A673 (cell line): ENCODE results near the gene LRBA. TPM values are rescaled to one million over a fixed set of nuclear protein-coding genes. Genes with fewer than 3 reads are reported as not detected.
A peak's percentile ranks its signal among the peaks of the same experiment; 100 is the strongest.

Experiments used
- BruUV-seq: library from RNA; stranded (reverse); fragments of 400-500 nt; replicated peaks from 2 replicates; lab custom pipeline; 2021; lab: Mats Ljungman, UMichigan
- CTCF ChIA-PET: fragments of 300-600 bp; sonication (Branson Sonifier 250); formaldehyde crosslinking; loops from one replicate; lab custom pipeline; 2022; ENCODE audit warnings: antibody characterized with exemption; lab: Charles Lee
- POLR2A ChIA-PET: fragments of 300-600 bp; sonication (Branson Sonifier 250); formaldehyde crosslinking; loops from one replicate; lab custom pipeline; 2022; ENCODE audit warnings: antibody characterized with exemption; ENCODE audit not compliant: low non-redundant PET; lab: Charles Lee
- DNase-seq: peaks from one replicate; pipeline ENCODE4 v3.0.0-alpha.2; 2015; ENCODE audit warnings: low spot score
- H3K27ac ChIP-seq: fragments of 200-600 bp; sonication (generic); 2 replicates; pipeline ENCODE4 v1.5.1; 2016; ENCODE audit warnings: mixed run types, low read depth, mild to moderate bottlenecking, mixed read lengths, antibody characterized with exemption, low read length; ENCODE audit not compliant: poor library complexity, severe bottlenecking
- H3K27me3 ChIP-seq: fragments of 200-600 bp; sonication (generic); replicated peaks from 2 replicates; pipeline ENCODE4 v1.6.1; 2017; ENCODE audit warnings: mixed run types, low read depth, mild to moderate bottlenecking, mixed read lengths, antibody characterized with exemption, low read length; ENCODE audit not compliant: insufficient read depth, poor library complexity
- H3K36me3 ChIP-seq: fragments of 200-600 bp; sonication (generic); 2 replicates; pipeline ENCODE4 v1.6.1; 2016; ENCODE audit warnings: mixed run types, mild to moderate bottlenecking, mixed read lengths, antibody characterized with exemption, low read length; ENCODE audit not compliant: insufficient read depth, poor library complexity, severe bottlenecking
- H3K4me1 ChIP-seq: fragments of 200-600 bp; sonication (generic); 2 replicates; pipeline ENCODE4 v1.6.1; 2017; ENCODE audit warnings: mixed run types, mild to moderate bottlenecking, mixed read lengths, antibody characterized with exemption, low read length; ENCODE audit not compliant: insufficient read depth, poor library complexity, severe bottlenecking
- H3K4me3 ChIP-seq: fragments of 200-600 bp; sonication (generic); 2 replicates; pipeline ENCODE4 v1.5.1; 2016; ENCODE audit warnings: low read depth, mixed run types, mild to moderate bottlenecking, mixed read lengths, low read length; ENCODE audit not compliant: poor library complexity, severe bottlenecking
- H3K9me3 ChIP-seq: fragments of 200-600 bp; sonication (generic); 2 replicates; pipeline ENCODE4 v1.6.1; 2016; ENCODE audit warnings: mixed run types, low read depth, mild to moderate bottlenecking, mixed read lengths, antibody characterized with exemption, low read length; ENCODE audit not compliant: poor library complexity, severe bottlenecking
- CTCF ChIP-seq: fragments of 300-800, 200-600 bp; sonication (generic); conservative IDR thresholded peaks from 2 replicates; pipeline ENCODE4 v1.5.1; 2017; ENCODE audit warnings: low read depth, mild to moderate bottlenecking, antibody characterized with exemption, low read length, moderate library complexity, mixed read lengths
- EZH2 ChIP-seq: fragments of 200-600 bp; sonication (generic); IDR thresholded peaks from 2 replicates; pipeline ENCODE4 v1.6.1; 2017; ENCODE audit warnings: borderline replicate concordance, low read depth, mild to moderate bottlenecking, mixed read lengths, antibody characterized with exemption, low read length; ENCODE audit not compliant: poor library complexity, severe bottlenecking
- intact Hi-C: fragments of 100-400 bp; cut with micrococcal nuclease; formaldehyde crosslinking; loops from one replicate; pipeline ENCODE4 v1.10.0; 2022; ENCODE audit not compliant: unreplicated experiment
- total RNA-seq: library from RNA; stranded (reverse); gene quantifications from 2 replicates; pipeline ENCODE4 v1.2.3, GENCODE V29; 2021

LRBA gene
- total RNA-seq, 1 experiment from 2014 or later, result 35.7 TPM

- POLR2A ChIA-PET, result no interaction called here
- Histone ChIP-seq H3K36me3 (no peaks in the 10 kb centered on the region), H3K27ac (no peak overlapping the region), H3K9me3 (no peaks in the 10 kb centered on the region), H3K4me1 (peaks cover 15% of the 10 kb centered on the region), H3K4me3 (no peak overlapping the region), H3K27me3 (no peaks in the 10 kb centered on the region)
- BruUV-seq, result no TSS peak
- no peak for TF ChIP-seq CTCF
- no peak for TF ChIP-seq EZH2
- intact Hi-C loops, result no loop called here
- CTCF ChIA-PET, result interaction anchor here (0.6 kb wide), 1 partner anchor 12 kb away, joined by 3 read pairs; no protein-coding TSS in a partner anchor
- DNase-seq, result peak; percentile 48
Measured at GRCh38 chr4:150345207-150345744, 669.8 kb downstream of the LRBA start.

- H3K27me3 ChIP-seq, result no peaks in the 10 kb centered on the region
- H3K36me3 ChIP-seq, result no peaks in the 10 kb centered on the region
- ChIA-PET POLR2A (no interaction called here), CTCF (no interaction called here)
- BruUV-seq, result no TSS peak
- H3K9me3 ChIP-seq, result no peaks in the 10 kb centered on the region
- TF ChIP-seq EZH2, result no peak
- no peak for TF ChIP-seq CTCF
- H3K4me3 ChIP-seq, result no peak overlapping the region
- peaks cover 15% of the 10 kb centered on the region for H3K4me1 ChIP-seq
- DNase-seq, result no peak
- intact Hi-C loops, result no loop called here
- no peak overlapping the region for H3K27ac ChIP-seq
Measured at GRCh38 chr4:150343796-150344195, 671.3 kb downstream of the LRBA start.

GRCh38 chr4:150342945-150343344 is 672.1 kb downstream of the LRBA start:
- CTCF ChIA-PET, result no interaction called here
- no peaks in the 10 kb centered on the region for H3K27me3 ChIP-seq
- no peak overlapping the region for H3K4me3 ChIP-seq
- POLR2A ChIA-PET, result no interaction called here
- no peak for DNase-seq
- BruUV-seq, result no TSS peak
- peaks cover 12% of the 10 kb centered on the region for H3K4me1 ChIP-seq
- no peaks in the 10 kb centered on the region for H3K36me3 ChIP-seq
- intact Hi-C loops, result no loop called here
- no peak for TF ChIP-seq EZH2
- TF ChIP-seq CTCF, result no peak
- no peak overlapping the region for H3K27ac ChIP-seq
- no peaks in the 10 kb centered on the region for H3K9me3 ChIP-seq
